ENCODE results near the gene CACNA1C.

- no peak for TF ChIP-seq EZH2phosphoT487 (IDR thresholded peaks at IDR 0.05; ENCODE audit: borderline replicate concordance, low read depth, low read length)
- TF ChIP-seq CTCF (conservative IDR thresholded peaks at IDR 0.05; ENCODE audit: low read length) = no peak
These were observed 584.1 kb downstream of the CACNA1C start for GRCh38 chr12:2636741-2637340.
